Measurements from ENCODE around the gene PRR23E.

The PRR23E gene

DNA sequence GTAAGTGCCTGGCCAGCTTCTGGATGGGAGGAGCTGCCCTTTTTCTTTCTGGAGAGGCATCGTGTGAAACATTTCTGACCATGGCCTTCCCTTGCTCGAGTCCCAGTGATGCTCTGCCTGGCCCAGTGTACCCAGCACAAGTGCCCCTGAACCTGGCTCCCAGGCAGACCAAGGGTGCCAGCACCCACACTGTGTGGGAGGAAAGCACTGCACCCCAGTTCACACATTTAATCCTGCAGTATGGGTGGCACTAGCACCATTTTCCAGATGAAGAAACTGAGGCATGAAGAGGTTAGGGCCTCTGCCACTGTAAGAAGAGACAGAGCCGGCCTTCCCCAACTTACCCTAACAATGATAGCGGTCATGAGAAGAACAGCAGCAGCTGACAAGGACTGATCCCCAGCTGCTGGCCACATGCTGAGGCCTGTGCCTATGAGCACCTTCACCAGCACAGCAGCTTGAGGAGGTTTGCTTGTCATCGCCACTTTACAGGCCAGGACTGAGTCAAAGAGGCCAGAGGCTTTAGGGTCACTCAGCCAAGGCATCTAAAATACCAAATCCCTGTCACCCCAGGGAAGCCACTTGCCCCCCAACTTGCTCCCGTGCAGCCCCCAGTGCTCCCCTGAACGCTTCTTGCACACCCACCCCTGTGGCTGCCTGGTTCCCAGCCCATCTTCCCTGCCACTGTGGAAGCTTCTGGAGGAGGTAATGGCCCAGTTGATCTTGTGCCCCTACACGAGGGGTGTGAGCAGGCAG lies 15.0 kb downstream of the PRR23E start:
- no peak for DNase-seq (ENCODE audit: extremely low read depth in 1 of 2, low read depth in 1 of 2)

DNA sequence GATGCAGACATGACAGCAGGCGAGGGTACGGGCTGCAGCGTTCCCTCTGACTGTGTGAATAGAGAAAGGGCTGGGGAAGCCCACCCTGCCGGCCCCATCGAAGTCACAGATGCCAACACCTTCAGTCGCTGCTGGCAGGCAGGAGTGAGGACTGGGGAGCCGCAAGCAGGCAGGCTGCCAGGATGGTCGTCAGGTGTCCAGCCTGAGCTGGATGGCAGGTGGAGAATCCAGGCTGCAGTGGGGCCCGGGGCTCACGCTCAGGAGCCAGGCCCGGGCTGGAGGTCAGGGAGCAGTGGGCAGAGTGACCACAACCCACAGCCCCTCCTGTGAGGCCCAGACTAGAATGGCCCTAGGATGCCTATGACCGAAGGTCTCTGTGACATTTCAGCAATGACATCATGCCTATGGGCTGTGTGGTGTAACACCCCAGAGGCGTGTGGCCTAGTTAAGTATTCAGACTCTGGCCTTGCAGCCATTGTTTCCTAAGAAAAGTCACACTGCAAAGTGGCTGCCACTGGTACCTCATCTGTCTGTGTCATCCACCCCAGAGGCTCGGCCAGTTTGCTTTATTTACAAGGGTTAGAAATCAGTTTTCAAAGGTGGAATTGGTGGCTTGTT lies 15.7 kb downstream of the PRR23E start:
- no peak for DNase-seq (ENCODE audit: extremely low read depth in 1 of 2, low read depth in 1 of 2)

DNA sequence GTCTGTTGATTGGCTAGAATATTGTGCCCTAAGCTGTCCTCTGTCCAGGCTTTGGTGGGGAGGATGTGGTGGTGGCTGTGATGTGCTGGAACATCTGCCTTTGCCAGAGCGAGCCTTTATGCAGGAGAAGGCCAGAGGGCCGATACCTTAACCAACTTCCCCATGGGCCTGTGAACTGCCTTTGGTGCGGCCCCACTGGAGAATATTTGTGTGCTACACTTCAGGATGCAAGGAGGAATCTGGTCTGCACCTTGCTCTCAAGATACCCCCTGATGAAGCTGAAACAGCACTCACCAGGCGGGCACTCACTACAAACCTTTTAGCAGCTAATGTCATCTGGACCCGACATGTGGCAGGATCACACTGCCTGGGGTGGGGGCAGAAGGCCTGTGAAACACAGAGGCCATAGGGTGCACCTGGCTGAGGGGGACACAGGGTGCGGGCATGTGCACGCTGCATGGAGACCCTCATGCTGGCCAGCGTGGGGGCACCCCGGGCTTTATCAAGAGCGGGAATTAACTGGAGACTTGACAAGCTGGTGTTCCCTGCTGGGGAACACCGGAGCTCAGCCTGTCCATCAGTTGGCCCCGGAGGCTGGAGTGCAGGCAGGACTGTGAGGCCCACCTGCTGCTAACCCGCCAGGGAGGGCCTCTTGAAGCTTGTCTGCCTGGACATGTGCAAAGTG lies 16.4 kb downstream of the PRR23E start:
- DNase-seq (ENCODE audit: extremely low read depth in 1 of 2, low read depth in 1 of 2), result no peak

DNA sequence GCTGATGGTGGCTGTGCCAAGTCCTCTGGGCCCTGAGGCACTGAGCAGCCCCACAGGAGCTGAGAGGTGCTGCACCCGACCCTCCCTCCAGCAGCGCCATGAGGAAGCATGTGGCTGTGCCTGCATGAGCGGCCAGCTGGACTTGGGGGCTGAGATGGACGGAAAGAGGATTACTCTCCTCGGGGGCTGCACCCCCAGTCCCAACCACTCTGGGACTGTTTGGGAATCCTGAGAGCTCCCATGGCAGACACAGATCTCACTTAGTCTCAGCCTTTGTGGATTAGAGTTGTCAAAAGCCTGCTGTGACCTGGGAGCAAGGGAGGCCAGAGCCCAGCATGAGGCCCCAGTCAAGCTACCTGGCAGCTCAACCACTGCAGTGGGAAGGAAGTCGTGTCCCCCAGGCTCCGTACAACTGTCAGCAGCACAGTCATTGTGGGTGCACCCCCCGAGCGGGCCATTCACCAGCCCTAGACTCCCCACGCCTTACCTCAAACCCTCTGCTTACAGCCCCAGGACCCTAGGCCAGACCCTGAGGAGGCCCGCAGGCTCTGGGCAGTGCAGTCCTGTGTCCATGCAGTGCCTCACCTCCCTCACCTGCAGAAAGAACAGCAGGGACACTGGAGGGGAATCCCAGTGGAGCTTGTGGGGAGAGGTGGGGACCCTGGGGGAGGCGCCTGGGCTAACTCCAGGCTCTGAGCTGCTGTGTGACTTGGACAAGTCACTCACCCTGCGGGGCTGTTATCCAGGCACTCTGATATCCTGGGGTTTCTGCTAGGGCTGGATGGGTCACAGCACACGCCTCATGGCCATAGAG lies 17.1 kb downstream of the PRR23E start:
- no peak for DNase-seq (ENCODE audit: extremely low read depth in 1 of 2, low read depth in 1 of 2)

DNA sequence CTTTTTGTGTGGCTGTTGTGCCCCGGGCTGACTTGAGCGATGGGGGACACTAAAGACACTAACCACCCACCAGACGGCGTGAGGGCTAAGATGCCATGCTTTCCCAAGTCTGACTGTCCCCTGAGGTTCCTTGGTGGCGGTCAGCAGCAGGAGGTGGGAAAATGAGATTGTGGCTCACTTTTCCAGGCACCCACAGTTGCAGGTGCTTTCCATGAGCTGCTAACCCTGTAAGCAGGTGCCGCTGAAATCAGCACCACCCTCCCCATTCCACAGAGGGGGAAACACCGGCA lies 17.7 kb downstream of the PRR23E start:
- no peak for DNase-seq (ENCODE audit: extremely low read depth in 1 of 2, low read depth in 1 of 2)

DNA sequence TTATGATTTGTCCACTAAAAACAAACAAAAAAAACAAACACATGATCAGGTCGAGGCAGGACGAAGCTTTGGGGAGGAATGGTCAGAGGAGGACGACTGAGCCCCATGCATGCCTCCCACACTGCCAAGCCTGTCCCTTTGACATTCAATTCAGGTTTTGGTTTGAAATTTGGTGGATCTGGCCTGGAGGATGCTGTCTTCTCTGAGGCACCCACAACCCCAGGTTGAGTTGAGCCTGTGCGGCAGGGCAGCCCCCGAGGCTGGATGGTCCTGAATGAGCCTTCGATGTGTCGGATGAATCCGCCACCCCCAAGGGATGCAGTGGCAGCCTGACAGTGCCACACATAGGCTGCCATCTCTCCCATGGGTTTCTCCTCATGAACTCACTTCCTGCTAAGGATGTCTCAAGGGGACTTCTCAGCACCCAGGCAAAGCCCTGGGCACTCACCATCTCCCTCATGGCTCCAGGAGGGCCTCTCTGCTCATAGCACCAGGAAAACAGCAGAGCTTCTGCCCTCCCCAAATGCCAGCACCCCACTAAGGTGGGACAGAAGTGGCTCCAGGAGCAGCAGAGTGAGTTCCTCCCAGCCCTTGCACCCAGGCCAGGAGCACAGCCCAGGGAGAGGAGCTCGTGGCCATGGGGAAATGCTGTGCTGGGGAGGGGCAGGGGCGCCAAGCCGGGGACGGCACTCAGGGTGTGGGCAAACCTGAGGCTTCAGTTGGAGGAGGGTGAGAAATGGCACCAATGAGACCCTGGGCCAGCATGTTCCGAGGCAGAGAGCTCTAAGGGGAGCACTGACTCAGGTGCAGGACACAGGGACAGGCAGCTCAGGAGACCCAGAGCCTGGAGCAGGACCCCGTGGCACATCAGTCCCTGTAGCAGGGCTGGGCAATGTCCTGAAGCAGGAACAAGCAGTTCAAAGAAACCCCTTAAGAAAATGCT lies 18.5 kb downstream of the PRR23E start:
- no peak for DNase-seq (ENCODE audit: extremely low read depth in 1 of 2, low read depth in 1 of 2)

DNA sequence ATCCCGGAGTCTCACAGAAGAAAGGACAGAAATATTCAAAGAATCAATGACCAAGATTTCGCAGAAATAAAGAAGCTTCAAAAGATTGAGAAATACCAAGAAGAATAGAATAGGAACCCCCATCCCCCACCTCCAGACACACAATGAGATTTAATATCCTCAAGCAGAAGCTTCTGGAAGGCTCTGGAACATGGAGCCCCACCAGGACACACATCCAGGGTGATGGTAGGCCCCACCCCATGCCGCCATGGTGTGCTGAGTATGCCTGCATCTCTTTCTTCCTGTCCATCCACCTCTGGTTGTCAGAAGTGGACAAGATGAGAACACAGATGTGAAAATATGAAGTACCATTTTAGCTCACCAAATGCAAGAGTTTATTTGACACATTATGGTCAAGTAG lies 19.3 kb downstream of the PRR23E start:
- DNase-seq (ENCODE audit: extremely low read depth in 1 of 2, low read depth in 1 of 2), result no peak

DNA sequence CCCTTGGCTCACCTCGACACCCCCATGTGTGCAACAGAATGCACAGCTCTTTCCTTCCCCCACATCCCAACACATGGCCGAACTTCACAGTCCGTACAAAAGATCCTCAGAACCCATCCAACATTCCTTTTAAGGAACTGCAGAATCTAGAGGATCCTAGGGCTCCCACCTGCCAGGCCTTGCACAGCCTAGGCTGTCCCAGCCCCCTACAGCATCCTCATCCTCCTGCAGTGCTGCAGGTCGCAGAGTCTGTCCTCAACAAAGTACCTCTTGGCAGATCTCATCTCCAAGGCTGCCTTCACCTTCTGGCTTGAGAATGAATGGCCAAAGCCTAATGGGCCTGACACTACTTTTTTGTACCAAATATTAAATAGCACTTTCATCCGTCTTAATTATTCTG lies 19.8 kb downstream of the PRR23E start:
- no peak for DNase-seq (ENCODE audit: extremely low read depth in 1 of 2, low read depth in 1 of 2)

DNA sequence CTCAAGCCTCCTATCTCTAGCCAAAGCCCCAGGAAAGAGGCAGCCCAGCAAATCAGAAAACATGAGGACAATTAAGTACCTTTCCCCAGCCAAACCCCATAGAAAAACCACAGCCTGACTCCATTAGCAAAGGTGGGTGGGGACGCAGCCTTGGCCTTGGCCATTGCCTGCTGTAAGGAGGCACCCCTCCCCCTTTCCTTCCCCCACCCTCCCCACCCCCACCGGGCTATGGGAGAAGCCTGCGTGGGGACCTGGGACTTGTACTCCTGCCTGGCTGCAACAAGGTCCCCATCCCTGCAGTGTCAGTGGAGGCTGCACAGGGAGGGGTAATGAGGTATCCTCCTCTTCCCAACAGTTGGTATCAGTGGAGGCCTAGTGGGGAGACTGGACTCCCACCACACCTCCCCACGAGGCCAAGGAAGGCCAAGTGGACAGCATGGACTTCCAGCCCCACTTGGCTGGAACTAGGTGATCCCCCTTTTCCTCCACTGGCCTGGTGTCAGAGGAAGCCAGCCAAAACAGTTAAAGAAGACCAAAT lies 20.5 kb downstream of the PRR23E start:
- DNase-seq (ENCODE audit: extremely low read depth in 1 of 2, low read depth in 1 of 2), result no peak

DNA sequence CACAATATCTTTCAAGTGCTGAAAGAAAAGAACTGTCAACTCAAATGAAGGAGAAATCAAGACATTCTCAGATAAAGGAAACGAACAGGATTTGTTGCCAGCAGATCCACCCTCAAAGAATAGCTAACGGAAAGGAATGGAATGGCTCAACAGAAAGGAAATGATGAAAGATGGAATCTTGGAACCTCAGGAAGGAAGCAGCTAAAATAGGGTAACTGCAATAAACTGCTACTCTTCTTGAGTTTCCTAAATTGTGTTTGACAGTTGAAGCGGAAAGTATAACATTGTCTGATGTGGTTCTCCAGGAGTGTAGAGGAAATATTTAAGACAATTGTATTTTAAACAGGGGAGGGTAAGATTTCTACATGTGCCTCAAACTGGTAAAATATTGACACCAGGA lies 22.0 kb downstream of the PRR23E start:
- DNase-seq (ENCODE audit: extremely low read depth in 1 of 2, low read depth in 1 of 2), result no peak

DNA sequence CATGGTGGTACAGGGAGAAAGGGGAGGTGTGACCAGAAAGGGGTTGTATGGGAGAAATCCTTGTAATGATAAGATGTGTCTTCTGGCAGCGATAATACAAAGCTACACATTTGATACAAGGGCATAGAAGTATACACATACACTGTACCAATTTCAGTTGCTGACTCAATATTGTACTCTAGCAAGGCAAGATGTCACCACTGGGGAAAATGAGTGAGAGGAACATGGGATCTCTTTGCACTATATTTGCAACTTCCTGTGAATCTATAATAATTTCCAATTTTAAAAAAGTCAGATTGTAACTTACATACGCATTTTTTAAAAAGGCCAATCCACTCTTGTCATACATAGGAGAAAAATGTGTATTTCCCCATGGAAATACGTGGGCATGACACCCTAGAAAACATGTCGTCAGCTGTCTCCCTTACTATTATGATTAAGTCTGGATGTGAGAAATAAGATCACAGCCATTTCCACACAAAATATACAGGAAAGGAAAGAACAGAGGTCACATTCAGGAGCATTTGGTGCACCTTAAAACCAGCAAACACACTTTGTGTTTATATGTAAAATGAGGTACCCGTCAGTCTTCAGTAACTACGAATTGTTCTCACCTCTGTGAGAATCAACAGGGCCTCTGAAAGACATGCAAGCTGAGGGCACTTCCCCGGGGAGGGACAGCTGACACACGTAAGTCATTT lies 22.9 kb downstream of the PRR23E start:
- no peak for DNase-seq (ENCODE audit: extremely low read depth in 1 of 2, low read depth in 1 of 2)

DNA sequence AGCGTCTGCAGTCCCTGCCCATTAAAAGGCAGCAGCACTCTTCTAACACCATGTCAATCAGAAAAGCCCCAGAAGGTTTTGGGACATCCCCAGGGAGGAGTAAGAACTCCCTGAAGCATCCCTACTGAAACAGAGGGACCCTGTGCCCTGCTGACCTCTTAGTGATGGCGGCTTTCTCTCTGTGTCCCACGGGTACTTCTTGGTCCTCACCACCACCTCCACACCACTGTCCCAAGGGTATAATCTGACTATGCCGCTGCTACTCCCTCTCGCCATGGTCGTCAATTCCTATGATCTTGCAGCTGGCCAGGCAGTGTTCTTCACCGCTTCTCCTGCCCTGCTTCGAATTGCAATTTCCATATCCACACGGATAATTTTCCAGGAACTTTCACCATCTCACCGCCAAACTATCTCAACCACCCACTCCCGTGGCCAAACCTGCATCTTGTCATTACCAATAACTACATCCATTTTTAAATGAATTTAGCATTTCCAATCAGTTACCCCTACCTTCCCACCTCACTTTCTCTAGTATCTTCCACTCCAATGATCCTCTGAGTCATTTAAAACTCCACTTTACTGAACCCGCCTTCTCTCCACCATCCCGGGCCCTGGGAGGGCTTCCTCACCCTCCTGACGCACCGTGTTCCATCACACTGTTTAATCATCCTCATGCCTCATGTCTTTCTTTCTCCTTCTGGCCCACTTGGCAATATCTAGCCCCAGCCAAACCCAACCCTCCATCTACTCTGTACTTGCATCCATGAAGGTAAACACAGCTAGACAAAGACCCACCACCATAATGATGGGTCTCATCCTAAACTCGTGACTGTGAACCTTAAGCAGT lies 23.7 kb downstream of the PRR23E start:
- DNase-seq (ENCODE audit: extremely low read depth in 1 of 2, low read depth in 1 of 2), result no peak

DNA sequence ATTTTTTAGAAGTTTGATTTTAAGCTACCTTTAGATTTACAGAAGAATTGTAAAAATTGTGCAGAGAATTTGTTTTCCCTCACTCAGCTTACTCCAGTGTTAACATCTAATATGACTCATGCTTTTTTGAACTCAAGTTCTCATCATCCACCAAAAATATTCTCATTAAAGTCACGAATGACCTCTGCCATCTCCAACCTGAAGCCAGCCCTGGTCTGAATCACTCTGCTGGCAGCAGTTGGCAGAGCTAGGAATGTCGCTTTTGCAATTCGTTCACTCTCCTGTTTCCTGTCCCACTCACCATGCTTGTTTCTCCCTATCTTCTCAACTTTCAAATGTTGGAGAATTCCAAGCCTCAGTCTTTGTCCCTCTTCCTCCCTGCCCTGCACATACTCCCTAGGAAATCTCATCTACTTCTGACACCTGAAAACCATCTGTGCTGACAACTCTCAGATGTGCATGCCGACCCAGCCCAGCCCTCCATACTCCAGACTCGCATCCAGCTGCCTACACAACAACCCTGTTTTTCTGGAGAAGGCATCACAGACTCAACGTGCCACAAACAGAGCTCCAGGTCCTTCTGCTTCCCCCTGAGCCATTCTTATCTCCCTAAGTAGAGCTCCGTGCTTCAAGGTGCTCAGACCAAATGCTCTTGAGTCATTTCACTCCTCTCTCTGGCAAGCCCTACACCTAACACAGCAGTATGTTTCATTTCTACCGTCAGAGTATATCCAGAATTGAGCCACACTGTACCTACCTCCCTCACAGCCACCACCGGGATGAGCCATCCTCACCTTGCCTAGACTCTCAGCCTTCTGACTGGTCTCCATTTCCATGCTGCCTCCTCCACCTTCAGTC lies 24.9 kb downstream of the PRR23E start:
- DNase-seq (ENCODE audit: extremely low read depth in 1 of 2, low read depth in 1 of 2), result no peak

DNA sequence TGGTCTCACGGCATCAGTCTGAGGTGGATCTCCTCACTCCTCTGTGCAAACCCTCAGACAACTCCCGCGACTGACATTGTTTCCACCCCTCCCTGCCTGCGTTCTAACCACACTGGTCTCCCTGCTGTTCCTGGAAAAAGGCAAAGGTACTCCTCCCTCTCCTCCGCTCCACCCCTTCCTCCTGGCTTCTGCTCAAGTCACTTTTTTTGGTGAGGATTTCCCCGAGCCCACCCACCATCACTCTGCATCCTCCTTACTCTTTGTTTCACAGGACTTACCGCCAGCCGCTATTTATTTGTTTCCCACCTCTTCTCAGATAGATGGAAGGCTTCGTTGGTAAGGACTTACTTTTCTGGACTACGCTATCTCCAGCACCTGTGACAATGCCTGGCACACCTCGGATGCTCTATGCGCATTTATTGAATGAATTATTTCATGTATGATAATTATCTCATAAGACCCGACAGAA lies 25.6 kb downstream of the PRR23E start:
- DNase-seq (ENCODE audit: extremely low read depth in 1 of 2, low read depth in 1 of 2), result no peak

DNA sequence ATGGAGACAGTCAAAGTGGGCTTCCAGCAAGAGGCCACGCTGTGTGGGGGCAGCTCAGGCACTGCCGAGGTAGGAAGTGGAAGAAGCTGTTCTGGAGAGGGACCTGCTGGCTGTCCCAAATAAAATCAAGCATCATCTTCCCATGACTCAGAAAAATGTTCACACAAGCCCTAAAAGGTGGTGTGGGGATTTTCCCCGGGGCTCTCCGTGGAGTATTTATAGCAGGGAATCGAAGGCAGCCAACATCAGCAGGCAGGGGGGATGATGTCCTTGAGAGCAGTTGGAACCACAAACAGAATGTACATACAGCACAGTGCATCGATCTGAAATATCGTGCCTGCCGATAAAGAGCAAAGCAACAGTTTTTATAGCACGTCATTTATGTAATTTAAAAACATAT lies 27.6 kb downstream of the PRR23E start:
- no peak for DNase-seq (ENCODE audit: extremely low read depth in 1 of 2, low read depth in 1 of 2)

DNA sequence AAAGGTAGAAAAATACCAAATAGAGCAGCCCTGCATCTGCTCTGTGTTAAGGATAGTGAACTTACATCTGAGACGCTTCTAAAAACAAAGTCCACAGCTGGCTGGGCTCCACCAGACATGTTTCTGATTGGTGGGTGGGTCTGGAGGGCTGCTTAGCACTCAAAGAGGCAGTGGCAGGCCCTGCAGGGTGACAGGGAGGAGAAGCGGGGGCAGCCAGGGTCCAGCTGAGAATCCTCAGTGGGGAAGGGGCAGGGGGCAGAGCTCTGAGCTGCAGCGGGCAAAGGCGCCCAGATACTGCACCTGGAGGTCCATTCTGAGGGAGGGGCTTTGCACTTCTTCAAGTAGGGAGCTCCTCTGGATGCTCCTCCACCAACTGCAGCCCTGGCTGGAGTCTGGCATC lies 28.1 kb downstream of the PRR23E start:
- DNase-seq (ENCODE audit: extremely low read depth in 1 of 2, low read depth in 1 of 2), result no peak

DNA sequence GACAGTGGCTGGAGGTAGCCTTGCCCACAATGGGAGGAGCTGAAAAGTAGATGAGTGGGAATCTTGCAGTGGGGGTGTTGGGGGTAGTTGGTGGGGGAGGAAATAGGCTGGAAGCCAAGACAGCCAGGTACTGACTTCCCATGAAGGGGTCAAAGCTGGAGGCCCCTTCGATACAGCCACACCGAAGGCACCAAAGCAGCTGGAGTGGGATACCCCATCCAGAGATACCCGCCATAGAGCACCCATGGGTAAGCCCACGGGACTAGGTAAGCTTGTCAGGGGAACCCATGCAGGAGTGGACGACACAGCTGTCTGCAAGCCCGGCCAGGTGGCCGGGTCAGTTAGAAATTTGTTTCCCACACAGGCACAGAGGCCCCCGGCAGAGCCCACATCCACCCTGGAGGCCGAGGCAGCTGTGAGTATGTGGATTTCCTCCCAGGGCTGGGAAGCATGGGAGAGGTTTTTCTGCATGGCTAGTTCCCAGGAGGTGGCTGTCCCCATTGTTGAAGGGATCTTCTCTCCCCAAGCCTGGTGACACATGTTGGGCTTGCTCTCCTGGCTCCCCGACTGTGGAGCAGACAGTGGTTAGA lies 28.6 kb downstream of the PRR23E start:
- DNase-seq (ENCODE audit: extremely low read depth in 1 of 2, low read depth in 1 of 2), result no peak

Data from stimulated activated CD8-positive, alpha-beta memory T cell treated with anti-CD3 and anti-CD28 coated beads, Interleukin-7, amount 100 ng/mL, for 48 hours (primary cell).